Measurements from ENCODE around the gene VPS4A. TPM values are rescaled to one million over a fixed set of nuclear protein-coding genes. Genes with fewer than 3 reads are reported as not detected.

VPS4A gene
- total RNA-seq, 1 donor from 2014 or later = 29.6 TPM

GRCh38 chr16:69301187-69301586 is 10.0 kb upstream of the VPS4A start:
- ATAC-seq (no peak), DNase-seq (ENCODE audit: missing footprints) (no peak)
- intact Hi-C loops (cut with DNase I) = no loop called here

- DNase-seq (ENCODE audit: missing footprints) = no peak
- no peak for ATAC-seq
- intact Hi-C loops (cut with DNase I) = no loop called here
These were observed 9.3 kb upstream of the VPS4A start for GRCh38 chr16:69301861-69302260.

DNA sequence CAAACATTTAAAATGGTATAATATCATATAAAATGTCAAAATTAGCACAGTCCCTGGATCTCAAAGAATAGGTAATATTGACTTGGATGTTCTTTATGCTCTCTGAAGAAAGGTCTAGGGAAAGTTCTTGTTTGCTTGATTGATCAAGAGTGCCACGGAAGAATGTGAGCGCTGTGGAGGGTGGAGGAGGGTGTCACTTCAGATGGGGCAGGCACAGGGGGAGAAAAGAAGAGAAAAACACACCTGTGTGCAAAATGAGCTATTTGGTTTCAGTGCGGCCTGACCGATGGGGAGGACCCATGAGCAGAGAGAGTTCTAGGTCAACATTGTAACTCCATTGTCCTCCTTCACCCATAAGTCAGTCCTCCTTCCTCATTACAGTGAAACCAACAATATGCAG is 8.8 kb upstream of the VPS4A start:
- ATAC-seq = no peak
- intact Hi-C loops (cut with DNase I) = no loop called here

DNA sequence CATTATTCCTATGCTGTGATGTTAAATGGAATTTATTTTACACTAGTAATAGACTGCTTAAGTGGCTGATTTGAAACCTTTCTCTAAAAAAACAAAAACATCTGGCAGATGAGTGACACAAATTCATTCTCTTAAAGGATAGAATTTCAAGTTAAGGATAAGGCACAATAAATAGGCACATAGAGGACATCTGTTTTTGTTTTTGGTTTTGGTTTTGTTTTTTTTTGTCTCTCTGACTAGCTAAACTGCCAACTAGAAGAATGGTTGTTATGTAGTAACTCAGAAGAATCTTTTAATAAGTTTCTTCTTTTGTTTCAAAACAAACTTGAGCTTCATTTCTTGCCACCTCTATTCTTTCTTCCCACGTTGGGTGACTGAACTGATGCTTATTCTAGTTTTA is 5.1 kb upstream of the VPS4A start:
- ATAC-seq (no peak), DNase-seq (ENCODE audit: missing footprints) (no peak)
- intact Hi-C loops (cut with DNase I) = no loop called here

More for the DNA sequence above, 8.8 kb upstream of the VPS4A start:
- no peak for DNase-seq (ENCODE audit: missing footprints)

DNA sequence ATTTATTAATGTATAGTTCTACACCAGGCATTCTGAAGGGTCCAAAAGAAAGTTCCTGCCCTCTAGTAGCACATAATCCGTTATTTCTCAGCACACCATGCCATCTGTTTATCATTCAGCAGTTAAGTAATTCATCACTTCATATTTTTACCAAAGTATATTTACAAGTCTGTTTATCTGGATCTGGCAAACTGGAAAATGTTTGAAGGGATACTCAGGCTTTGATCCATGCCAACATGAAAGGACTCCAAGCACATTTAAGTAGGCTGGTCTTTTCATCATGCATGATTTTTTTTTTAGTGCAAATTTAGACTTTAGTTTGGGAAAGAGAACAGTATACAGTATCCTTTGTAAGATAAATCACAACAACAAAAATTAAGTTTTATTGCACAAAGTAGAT is 4.1 kb upstream of the VPS4A start:
- ATAC-seq (no peak), DNase-seq (ENCODE audit: missing footprints) (no peak)
- intact Hi-C loops (cut with DNase I) = no loop called here

GRCh38 chr16:69307856-69308255 is 3.3 kb upstream of the VPS4A start:
- DNase-seq (ENCODE audit: missing footprints) = no peak
- intact Hi-C loops (cut with DNase I) = no loop called here
- no peak for ATAC-seq

- ATAC-seq (no peak), DNase-seq (ENCODE audit: missing footprints) (no peak)
- intact Hi-C loops (cut with DNase I) = no loop called here
These were observed 1.8 kb upstream of the VPS4A start for GRCh38 chr16:69309316-69309715.

DNA sequence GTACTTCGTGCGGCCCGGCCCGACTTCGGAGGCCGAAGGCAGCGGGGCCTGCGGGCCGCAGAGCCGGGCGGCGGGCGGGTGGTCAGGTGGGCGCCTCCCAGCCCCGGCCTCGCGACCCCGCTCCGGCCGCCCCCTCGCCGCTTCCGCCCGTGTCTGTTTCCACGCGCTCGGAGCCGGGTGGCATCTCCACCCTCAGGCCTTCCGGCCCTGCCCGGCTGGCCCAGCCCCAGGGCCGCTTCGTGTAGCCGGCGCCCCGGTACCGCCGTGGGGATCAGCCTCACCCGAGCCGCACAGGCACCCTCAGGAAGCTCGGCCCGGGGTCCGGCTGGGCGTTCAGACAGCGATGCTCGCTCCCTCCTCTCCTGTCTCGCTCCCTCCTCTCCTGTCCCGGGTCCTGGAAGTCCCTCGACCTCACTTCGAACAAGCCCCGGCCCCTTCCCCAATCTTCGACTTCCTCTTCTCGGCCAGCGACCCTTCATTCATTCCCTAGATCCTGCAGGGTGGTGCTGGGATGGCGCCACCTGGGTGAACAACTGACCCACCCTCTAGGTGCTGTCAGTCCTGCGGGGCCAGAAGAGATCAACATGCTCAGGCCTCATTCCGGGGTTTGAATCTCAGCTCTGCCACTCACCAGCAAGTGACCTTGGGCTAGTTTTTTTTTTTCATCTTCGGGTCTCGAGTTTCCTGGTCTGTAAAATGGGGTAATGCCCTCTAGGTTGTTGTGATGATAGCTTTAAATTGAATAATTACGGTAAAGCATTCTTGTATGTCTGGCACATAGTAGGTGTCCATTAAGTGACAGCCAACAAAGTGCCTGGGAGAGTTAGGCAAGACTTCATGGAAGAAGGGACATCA is 610 bp downstream of the VPS4A start:
- ATAC-seq = peak; percentile 35
- intact Hi-C loops (cut with DNase I) = no loop called here
- peak; percentile 79 for DNase-seq (ENCODE audit: missing footprints)

GRCh38 chr16:69313469-69313868 is 2.3 kb downstream of the VPS4A start:
- intact Hi-C loops (cut with DNase I) = no loop called here
- DNase-seq (ENCODE audit: missing footprints) (no peak), ATAC-seq (no peak)

- no peak for DNase-seq (ENCODE audit: missing footprints)
- intact Hi-C loops (cut with DNase I) = no loop called here
- no peak for ATAC-seq
These were observed 3.4 kb downstream of the VPS4A start for GRCh38 chr16:69314534-69314933.

GRCh38 chr16:69315486-69316311 is 4.5 kb downstream of the VPS4A start:
- intact Hi-C loops (cut with DNase I) = no loop called here
- DNase-seq (ENCODE audit: missing footprints) (no peak), ATAC-seq (no peak)

DNA sequence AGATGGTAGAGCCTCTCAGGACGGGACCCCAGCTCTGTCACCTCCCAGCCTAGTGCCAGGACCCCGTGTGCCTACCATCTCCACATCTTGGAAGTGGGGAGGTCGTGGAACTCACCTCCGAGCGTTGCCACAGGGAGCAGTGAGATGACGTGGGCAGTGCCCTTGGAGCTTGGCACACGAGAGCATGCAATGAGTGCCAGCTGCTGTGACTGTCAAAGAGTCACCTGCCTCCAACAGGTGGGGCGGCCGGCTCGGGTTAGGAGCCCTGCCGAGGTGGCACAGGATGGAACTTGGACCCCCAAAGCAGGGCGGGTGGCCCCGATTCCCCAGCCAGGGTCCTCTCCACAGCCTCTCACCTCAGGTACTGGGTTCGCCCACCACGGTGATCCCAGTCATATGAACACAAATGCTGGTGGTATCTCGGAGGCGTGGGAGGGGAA is 5.5 kb downstream of the VPS4A start:
- ATAC-seq (no peak), DNase-seq (ENCODE audit: missing footprints) (no peak)
- intact Hi-C loops (cut with DNase I) = no loop called here

DNA sequence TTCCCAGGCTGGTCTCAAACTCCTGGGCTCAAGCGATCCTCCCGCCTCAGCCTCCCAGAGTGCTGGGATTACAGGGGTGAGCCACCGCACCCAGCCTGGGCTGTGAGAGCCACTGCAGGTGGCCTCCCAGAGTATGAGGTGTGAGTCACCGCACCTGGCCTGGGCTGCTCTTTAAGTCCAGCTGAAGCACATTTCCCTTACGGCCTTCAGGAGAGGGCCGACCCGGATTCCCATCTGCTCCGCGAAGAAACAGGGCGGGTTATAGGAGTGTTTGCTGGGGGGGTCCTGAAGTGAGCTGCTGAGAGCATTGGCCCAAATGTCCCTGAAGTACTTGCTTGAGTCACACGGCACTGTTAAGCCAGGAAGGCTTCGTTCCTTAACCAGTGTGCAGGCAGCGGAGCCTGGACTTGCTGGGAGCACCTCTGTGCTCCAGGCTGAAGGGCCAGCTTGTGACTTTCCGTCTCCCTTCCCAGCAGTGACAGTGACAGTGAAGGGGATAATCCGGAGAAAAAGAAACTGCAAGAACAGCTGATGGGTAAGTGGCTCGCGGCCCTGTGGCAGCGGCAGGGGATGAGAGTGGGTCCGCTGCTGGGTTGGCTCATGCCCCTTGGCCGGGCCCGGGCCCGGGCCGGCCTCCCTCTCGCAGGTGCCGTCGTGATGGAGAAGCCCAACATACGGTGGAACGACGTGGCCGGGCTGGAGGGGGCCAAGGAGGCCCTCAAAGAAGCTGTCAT is 7.2 kb downstream of the VPS4A start:
- DNase-seq (ENCODE audit: missing footprints) (no peak), ATAC-seq (no peak)
- intact Hi-C loops (cut with DNase I) = no loop called here

GRCh38 chr16:69318911-69319289 is 7.8 kb downstream of the VPS4A start:
- DNase-seq (ENCODE audit: missing footprints) (no peak), ATAC-seq (no peak)
- intact Hi-C loops (cut with DNase I) = no loop called here

GRCh38 chr16:69319381-69319780 is 8.2 kb downstream of the VPS4A start:
- ATAC-seq = no peak
- DNase-seq (ENCODE audit: missing footprints) = no peak
- intact Hi-C loops (cut with DNase I) = no loop called here

DNA sequence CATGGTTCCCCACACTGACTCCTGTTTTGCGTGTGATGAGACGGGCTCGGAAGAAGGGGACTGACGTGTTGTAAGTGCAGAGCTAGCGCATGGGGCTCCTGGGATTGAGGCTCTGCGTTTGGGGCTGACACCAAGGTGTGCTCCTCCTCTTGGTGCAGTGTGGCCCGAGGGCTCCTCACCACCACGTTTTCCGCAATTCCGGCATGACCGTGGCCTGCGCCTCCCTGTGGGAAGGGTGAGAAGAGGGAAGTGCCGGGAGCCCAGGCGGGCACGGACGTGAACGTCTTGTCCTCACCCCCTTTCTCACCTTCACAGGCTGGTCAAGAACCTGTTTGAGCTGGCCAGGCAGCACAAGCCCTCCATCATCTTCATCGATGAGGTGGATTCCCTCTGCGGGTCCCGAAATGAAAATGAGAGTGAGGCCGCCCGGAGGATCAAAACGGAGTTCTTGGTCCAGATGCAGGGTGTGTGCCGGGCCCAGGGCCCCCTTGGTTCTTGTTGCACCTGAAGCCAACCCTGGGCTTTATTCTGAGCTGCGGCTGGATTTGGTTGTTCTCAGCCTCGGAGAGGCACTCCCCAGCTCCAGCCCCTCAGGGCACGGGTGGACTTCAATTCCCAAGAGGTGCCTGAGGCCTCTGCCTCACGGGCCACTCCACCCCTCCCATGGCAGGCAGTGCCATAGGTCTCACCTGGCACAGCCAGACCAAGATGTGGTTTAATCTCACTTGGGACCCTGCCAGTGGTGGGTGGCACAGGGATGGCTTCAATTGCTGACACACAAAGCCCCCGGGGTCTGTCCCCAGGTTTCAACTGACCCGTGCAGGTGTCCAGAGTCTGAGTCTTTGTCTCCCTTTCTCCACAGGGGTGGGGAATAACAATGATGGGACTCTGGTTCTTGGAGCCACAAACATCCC is 8.9 kb downstream of the VPS4A start:
- DNase-seq (ENCODE audit: missing footprints) (no peak), ATAC-seq (no peak)
- intact Hi-C loops (cut with DNase I) = no loop called here

GRCh38 chr16:69320740-69321073 is 9.6 kb downstream of the VPS4A start:
- ATAC-seq = no peak
- DNase-seq (ENCODE audit: missing footprints) = no peak
- intact Hi-C loops (cut with DNase I) = no loop called here

GRCh38 chr16:69321080-69321479 is 9.9 kb downstream of the VPS4A start:
- DNase-seq (ENCODE audit: missing footprints) (no peak), ATAC-seq (no peak)
- intact Hi-C loops (cut with DNase I) = no loop called here

- intact Hi-C loops (cut with DNase I) = no loop called here
- DNase-seq (ENCODE audit: missing footprints) (no peak), ATAC-seq (no peak)
These were observed 11.2 kb downstream of the VPS4A start for GRCh38 chr16:69322343-69322742.
